GM18505 (cell line): ENCODE data around the gene HJURP.

Experiments used
- ATAC-seq: cut with Tn5 transposase; IDR thresholded peaks from one replicate; pipeline ENCODE4 v1.9.1; 2021; ENCODE audit not compliant: unreplicated experiment
- POLR2A ChIP-seq: IDR thresholded peaks from 4 replicates; pipeline ENCODE4 v1.6.1; 2011; ENCODE audit warnings: borderline replicate concordance; ENCODE audit not compliant: insufficient read depth, insufficient read length; ENCODE audit errors: extremely low read depth

HJURP gene

GRCh38 chr2:233819884-233820773, 34.2 kb downstream of the HJURP start:
- TF ChIP-seq POLR2A: no peak
- no peak for ATAC-seq

GRCh38 chr2:233818639-233819621, 35.4 kb downstream of the HJURP start:
- ATAC-seq: no peak
- TF ChIP-seq POLR2A: no peak

GRCh38 chr2:233817995-233818638, 36.2 kb downstream of the HJURP start:
- no peak for TF ChIP-seq POLR2A
- ATAC-seq: no peak

- ATAC-seq: no peak
- no peak for TF ChIP-seq POLR2A
These were observed 36.9 kb downstream of the HJURP start for GRCh38 chr2:233817361-233817911.

- no peak for ATAC-seq
- no peak for TF ChIP-seq POLR2A
These were observed 37.6 kb downstream of the HJURP start for GRCh38 chr2:233816771-233817170.

- no peak for TF ChIP-seq POLR2A
- no peak for ATAC-seq
These were observed 38.0 kb downstream of the HJURP start for GRCh38 chr2:233816334-233816733.

GRCh38 chr2:233815861-233816260, 38.5 kb downstream of the HJURP start:
- no peak for TF ChIP-seq POLR2A
- ATAC-seq: no peak

GRCh38 chr2:233814056-233814835, 40.1 kb downstream of the HJURP start:
- TF ChIP-seq POLR2A: no peak
- no peak for ATAC-seq

GRCh38 chr2:233813236-233814055, 40.9 kb downstream of the HJURP start:
- no peak for ATAC-seq
- no peak for TF ChIP-seq POLR2A

- no peak for ATAC-seq
These were observed 42.6 kb downstream of the HJURP start for GRCh38 chr2:233811732-233812131.

GRCh38 chr2:233811087-233811486, 43.2 kb downstream of the HJURP start:
- TF ChIP-seq POLR2A: no peak
- no peak for ATAC-seq

More at GRCh38 chr2:233811732-233812131, 42.6 kb downstream of the HJURP start:
- no peak for TF ChIP-seq POLR2A
